ENCODE measurements around the gene MOB1A.

Gene MOB1A

DNA sequence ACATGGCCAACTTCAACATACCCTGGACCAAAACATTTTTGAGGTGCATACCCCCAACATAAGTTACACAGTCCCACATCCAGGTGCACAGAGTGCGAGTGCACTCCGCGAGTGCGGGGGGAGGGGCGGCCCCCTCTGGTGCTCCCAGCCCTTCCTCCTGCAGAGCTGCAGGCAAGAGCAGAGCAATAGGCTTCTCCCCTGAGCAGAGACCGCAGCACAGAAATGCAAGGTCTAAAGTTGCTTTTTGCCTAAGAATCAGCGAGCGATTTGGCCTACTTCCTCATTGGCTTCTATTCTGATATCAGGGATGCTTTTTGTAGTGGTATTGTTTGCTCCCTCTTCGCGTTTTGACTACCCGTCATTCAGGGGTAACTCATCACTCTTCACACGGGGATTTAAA, 71.6 kb downstream of the MOB1A start:
- no peak for DNase-seq (ENCODE audit: low read depth in 1 of 2, low spot score in 1 of 2)

DNA sequence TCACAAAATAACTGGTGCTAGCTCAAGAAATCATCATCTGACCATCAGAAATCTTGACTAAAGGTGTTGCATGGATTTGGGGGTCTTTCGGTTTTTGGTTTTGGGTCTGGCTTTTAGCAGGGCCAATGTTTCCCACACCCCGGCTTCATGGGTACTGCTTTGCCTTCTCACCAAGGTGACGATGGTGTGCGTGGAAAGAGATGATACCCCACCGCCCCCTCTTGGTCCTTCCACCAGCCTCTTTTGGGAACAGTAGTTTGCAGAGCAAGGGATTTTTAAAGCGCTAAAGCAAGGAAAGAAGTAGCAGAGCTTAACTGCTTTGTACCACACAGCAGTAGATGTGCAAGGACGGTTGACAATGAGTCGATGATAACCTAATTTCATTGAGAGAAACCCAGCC, 73.3 kb downstream of the MOB1A start:
- no peak for DNase-seq (ENCODE audit: low read depth in 1 of 2, low spot score in 1 of 2)

DNA sequence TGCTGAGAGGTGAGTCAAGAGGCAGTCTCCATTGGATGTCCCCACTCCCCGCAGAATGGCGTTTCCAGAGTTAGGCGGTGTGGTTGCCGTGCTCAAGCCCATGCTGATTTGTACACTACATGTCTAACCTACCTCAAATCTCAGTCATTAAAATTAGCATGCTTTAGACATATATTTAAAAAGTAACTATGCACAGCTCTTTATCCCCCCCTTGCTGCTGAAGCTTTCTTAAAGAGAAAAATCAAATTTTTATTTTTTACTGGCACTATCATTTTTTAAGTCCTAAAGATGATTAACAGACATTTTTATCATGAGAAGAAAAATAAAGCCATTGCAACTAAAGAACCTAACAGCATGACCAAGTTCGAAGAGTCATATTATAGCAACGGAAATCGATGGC, 73.8 kb downstream of the MOB1A start:
- DNase-seq (ENCODE audit: low read depth in 1 of 2, low spot score in 1 of 2) = no peak

DNA sequence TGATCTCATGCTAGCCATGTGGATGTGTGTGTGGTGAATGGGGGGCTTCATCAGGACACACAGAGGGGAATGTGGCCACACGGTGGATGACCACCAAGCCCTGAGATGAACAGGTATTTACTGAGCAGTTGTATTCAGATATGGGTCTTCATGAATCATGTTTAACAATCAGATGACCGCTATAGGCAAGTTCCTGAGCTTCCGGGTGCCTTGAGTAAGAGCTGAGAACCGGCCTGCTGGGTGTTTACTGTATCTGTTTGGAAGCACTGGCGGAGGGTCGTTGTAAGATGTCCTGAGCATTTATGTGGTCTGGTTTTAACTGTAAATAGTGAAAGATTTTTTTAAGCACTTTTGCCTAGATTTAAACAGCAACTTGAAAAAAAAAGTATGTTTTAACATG, 74.9 kb downstream of the MOB1A start:
- DNase-seq (ENCODE audit: low read depth in 1 of 2, low spot score in 1 of 2) = no peak

Measured in activated CD4-positive, alpha-beta T cell treated with anti-CD3 and anti-CD28 coated beads, Interleukin-2, amount 50 U/mL, for 24 hours (primary cell).